H7 (cell line): ENCODE results near the gene PLEKHM3. TPM values are rescaled to one million over a fixed set of nuclear protein-coding genes. Genes with fewer than 3 reads are reported as not detected.
A peak's percentile ranks its signal among the peaks of the same experiment; 100 is the strongest.
"Not testable (repeated sequence)": the region's sequence is repeated elsewhere in the genome, so short reads cannot be mapped to it uniquely, and the experiment has no call there.

Experiments used
- DNase-seq: peaks from one replicate; pipeline ENCODE4 v3.0.0; 2012
- H3K27me3 ChIP-seq: 2 replicates; pipeline ENCODE4 v1.6.0; 2011; ENCODE audit warnings: mild to moderate bottlenecking, low read length; ENCODE audit not compliant: control insufficient read depth, insufficient read depth
- H3K36me3 ChIP-seq: replicated peaks from 2 replicates; pipeline ENCODE4 v1.5.1; 2011; ENCODE audit warnings: low read length; ENCODE audit not compliant: control insufficient read depth, insufficient read depth
- H3K4me3 ChIP-seq: 2 replicates; pipeline ENCODE4 v1.5.1; 2011; ENCODE audit warnings: low read depth, mild to moderate bottlenecking, control low read depth, low read length, moderate library complexity; ENCODE audit not compliant: insufficient read depth
- total RNA-seq: library from RNA; depleted of rRNA; stranded (reverse); fragments of >200 nt; shearing (Covaris generic); gene quantifications from 2 replicates; pipeline ENCODE4 v1.2.3, GENCODE V29; 2014

PLEKHM3 gene
- total RNA-seq, 1 experiment from 2014 or later, result 5.3 TPM

GRCh38 chr2:207828361-207829057 is 196.8 kb downstream of the PLEKHM3 start:
- Histone ChIP-seq H3K27me3 (no peaks in the 10 kb centered on the region), H3K36me3 (no peaks in the 10 kb centered on the region), H3K4me3 (no peak overlapping the region)
- no peak for DNase-seq

- Histone ChIP-seq H3K4me3 (no peak overlapping the region), H3K27me3 (no peaks in the 10 kb centered on the region), H3K36me3 (no peaks in the 10 kb centered on the region)
- no peak for DNase-seq
These were observed 199.3 kb downstream of the PLEKHM3 start for GRCh38 chr2:207825978-207826377.

DNA sequence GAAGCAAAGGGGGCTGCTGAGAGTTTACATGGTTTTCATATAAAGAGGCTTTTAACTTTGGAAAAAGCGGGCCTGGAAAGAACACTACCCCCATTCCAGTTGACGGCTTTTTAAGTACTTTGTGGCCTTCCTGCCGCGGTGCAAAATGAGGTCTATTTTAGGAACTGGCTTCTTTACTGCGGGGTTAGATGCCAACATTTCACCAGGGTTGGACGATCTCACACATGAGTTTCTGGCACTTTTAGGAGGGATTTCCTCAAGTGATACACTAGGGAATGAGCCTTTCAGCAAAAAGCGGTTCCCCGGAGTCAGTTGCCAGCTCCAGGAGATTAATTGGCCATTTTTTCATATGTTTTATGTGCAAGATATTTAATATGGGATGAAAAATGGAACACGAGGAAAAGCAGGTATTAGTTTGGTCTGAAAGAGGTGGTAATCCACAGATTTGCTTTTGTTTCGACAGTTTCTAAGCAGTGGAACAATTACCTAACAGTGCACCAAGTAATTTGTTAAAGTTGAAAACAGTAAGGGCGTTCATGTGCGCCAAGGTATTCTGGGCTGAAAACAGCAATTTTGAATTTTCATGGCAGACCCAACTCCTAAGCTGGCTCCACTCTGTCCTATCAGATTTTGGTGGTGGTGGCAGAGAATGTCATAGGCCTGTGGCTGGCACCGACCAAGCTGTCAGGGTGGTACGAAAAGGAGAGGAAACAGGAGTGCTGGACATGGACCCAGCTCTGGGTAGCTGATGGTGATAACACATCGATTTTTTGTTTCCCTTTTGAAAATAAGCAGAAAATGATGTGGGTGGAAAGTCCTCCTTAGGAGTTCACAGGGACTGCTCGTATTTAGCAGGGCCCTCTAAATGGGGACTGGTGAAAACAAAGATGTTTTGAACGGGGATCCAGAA is 200.0 kb downstream of the PLEKHM3 start:
- no peak for DNase-seq
- Histone ChIP-seq H3K36me3 (no peaks in the 10 kb centered on the region), H3K4me3 (no peak overlapping the region), H3K27me3 (no peaks in the 10 kb centered on the region)

- no peak for DNase-seq
- Histone ChIP-seq H3K27me3 (no peaks in the 10 kb centered on the region), H3K4me3 (no peak overlapping the region), H3K36me3 (no peaks in the 10 kb centered on the region)
These were observed 201.5 kb downstream of the PLEKHM3 start for GRCh38 chr2:207823865-207824264.

GRCh38 chr2:207819839-207820784 is 205.2 kb downstream of the PLEKHM3 start:
- Histone ChIP-seq H3K27me3 (no peaks in the 10 kb centered on the region), H3K36me3 (no peaks in the 10 kb centered on the region), H3K4me3 (no peak overlapping the region; the same call in 1 of the 2 replicates)
- no peak for DNase-seq

DNA sequence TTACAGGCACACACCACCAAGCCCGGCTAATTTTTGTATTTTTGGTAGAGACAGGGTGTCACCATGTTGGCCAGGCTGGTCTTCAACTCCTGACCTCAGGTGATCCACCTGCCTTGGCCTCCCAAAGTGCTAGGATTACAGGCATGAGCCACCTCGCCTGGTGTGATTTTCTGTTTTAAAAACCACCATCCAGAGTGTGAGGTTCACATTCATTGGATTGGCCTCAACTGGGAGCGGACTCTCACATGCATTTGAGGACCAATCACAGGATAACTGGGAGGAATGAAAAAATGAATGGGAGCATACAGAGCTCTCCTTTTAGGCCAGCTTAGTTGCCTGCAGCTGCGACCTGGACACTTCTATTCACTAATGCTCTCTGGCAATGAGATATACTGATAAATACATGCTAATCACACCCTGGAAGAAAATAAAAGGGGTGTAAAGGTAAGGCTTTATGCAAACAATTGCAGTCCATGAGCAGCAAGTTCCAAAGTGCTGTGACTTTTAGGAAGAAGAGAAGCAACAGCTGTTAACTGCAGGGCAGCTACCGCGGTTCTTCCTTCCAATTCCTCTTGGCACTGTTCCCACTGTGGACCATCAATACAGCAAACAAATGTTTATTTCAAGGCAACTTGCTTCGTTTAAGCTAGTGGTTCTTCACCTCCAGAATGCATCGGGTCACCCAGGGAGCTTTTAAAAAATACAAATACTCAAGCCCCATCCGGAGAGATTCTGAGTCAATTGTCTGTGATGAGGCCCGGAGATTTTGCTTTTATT is 206.1 kb downstream of the PLEKHM3 start:
- H3K27me3 ChIP-seq, result no peaks in the 10 kb centered on the region
- no peak for DNase-seq
- H3K4me3 ChIP-seq, result no peak overlapping the region; the same call in 1 of the 2 replicates
- H3K36me3 ChIP-seq, result no peaks in the 10 kb centered on the region

- Histone ChIP-seq H3K27me3 (no peaks in the 10 kb centered on the region), H3K36me3 (no peaks in the 10 kb centered on the region), H3K4me3 (no peak overlapping the region)
- no peak for DNase-seq
These were observed 208.8 kb downstream of the PLEKHM3 start for GRCh38 chr2:207816546-207816945.

DNA sequence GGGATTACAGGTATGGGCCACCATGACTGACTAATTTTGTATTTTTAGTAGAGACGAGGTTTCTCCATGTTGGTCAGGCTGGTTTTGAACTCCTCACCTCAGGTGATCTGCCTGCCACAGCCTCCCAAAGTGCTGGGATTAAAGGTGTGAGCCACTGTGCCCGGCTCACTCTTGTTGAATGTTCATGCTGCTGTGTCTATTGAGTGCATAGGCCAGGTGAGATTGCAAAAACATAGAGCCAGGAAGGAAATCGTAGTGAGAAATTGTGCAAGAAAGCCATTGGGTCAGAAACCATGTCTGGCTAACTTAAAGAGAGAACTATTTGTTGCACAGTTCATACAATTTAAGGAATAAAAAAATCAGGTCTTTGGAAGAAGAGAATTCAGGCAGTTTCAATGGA is 210.1 kb downstream of the PLEKHM3 start:
- DNase-seq, result no peak
- Histone ChIP-seq H3K27me3 (no peaks in the 10 kb centered on the region), H3K36me3 (no peaks in the 10 kb centered on the region), H3K4me3 (no peak overlapping the region)

DNA sequence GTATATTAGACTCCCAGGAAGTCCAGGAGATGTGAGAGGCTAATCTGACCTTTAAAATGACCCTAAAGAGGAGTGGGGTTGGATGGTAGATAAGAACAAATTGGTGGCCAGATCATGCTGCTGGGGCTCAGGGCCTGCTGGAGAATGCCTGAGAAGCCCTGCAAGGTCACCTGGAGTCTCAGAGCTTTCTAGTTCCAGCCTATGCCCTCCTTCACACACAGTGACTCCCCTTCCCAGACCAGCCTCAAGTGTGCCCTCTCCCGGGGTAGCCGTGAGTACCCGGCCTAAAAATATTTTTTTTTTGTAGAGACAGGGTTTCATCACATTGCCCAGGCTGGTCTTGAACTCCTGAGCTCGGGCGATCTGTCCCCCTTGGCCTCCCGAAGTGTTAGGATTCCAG is 211.4 kb downstream of the PLEKHM3 start:
- no peaks in the 10 kb centered on the region for H3K27me3 ChIP-seq
- no peak for DNase-seq
- no peaks in the 10 kb centered on the region for H3K36me3 ChIP-seq
- H3K4me3 ChIP-seq, result no peak overlapping the region

- Histone ChIP-seq H3K36me3 (no peaks in the 10 kb centered on the region), H3K4me3 (no peak overlapping the region), H3K27me3 (no peaks in the 10 kb centered on the region)
- DNase-seq, result peak; percentile 56
These were observed 212.0 kb downstream of the PLEKHM3 start for GRCh38 chr2:207813221-207813916.

DNA sequence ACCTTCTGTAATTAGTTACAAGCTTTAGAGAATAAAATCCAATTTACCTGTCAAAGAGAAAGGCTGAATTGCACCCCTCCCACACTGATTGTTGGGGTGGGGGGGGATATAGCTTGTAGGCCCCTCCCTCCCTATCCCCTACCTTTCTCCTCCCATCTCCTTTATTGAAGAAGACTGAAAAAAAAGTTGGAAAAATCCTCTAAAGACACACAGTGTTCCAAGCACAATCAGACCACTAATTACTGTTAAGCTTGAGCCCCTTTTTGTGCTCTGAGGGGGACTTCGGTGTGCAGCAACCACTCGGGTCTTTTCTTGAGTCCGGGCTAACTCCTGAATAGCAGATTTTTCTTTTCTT is 212.6 kb downstream of the PLEKHM3 start:
- no peaks in the 10 kb centered on the region for H3K36me3 ChIP-seq
- H3K4me3 ChIP-seq, result no peak overlapping the region
- no peaks in the 10 kb centered on the region for H3K27me3 ChIP-seq
- no peak for DNase-seq

DNA sequence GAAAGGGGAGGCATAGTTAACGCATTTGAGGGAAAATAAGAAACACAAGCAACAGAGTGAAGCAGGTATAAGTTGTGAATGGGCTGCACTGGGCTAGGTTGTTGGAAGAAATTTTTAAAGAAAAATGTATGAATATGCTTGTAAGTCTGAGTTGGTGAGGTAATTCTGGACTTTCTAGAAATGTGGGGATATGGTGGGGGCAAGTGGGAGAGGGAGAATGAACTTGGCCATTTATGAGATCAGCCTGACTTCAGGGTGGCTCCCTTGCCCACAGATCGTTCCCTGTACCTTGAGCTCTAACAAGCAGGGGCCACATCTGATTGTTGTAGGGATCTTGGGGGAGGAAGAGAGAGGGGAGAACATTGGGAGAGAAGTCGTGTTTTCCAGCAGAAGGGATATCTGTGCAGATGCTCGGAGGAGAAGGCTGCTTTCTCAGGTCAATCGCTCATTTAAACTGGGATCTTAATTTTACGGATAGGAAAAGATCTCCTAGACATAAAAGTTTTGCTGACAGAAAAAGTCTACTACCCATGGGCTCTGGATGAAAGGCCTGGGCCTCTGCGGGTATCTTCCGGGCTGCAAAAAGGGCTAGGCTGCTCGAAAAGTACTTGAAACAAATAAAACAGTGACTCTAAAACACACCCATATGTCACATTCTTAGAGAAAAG is 213.1 kb downstream of the PLEKHM3 start:
- Histone ChIP-seq H3K36me3 (no peaks in the 10 kb centered on the region), H3K4me3 (no peak overlapping the region), H3K27me3 (no peaks in the 10 kb centered on the region)
- no peak for DNase-seq

GRCh38 chr2:207811658-207812057 is 213.7 kb downstream of the PLEKHM3 start:
- not testable (repeated sequence) for H3K4me3 ChIP-seq, DNase-seq, H3K27me3 ChIP-seq, H3K36me3 ChIP-seq
